DOHH2 (cell line): Measurements from ENCODE around the gene CPA5.

Experiments
- H3F3A ChIP-seq: fragments of 200-600 bp; sonication (generic), shearing (Covaris generic); 2 replicates; pipeline ENCODE4 v1.6.0; 2016; ENCODE audit warnings: antibody characterized with exemption, mild to moderate bottlenecking; ENCODE audit not compliant: control insufficient read depth, insufficient read depth
- H3K27ac ChIP-seq: fragments of 200-600 bp; sonication (generic); 2 replicates; pipeline ENCODE4 v1.5.1; 2014; ENCODE audit warnings: low read depth, mild to moderate bottlenecking, low read length, moderate library complexity
- H3K27me3 ChIP-seq: fragments of 200-600 bp; sonication (generic); 2 replicates; pipeline ENCODE4 v1.6.1; 2014; ENCODE audit warnings: mild to moderate bottlenecking, low read length, mixed read lengths; ENCODE audit not compliant: control insufficient read depth
- H3K36me3 ChIP-seq: fragments of 200-600 bp; sonication (generic); 2 replicates; pipeline ENCODE4 v1.6.1; 2014; ENCODE audit warnings: mild to moderate bottlenecking, low read length, moderate library complexity, mixed read lengths; ENCODE audit not compliant: control insufficient read depth
- H3K4me1 ChIP-seq: fragments of 200-600 bp; sonication (generic); 2 replicates; pipeline ENCODE4 v1.6.1; 2014; ENCODE audit warnings: mild to moderate bottlenecking, low read length, mixed read lengths; ENCODE audit not compliant: control insufficient read depth
- H3K4me2 ChIP-seq: fragments of 200-600 bp; sonication (generic); 2 replicates; pipeline ENCODE4 v1.6.0; 2014; ENCODE audit warnings: mild to moderate bottlenecking, low read length, moderate library complexity
- H3K4me3 ChIP-seq: fragments of 200-600 bp; sonication (generic); 2 replicates; pipeline ENCODE4 v1.5.1; 2014; ENCODE audit warnings: mild to moderate bottlenecking, low read length, mixed read lengths
- H3K79me2 ChIP-seq: fragments of 200-600 bp; sonication (generic); 2 replicates; pipeline ENCODE4 v1.6.1; 2014; ENCODE audit warnings: mild to moderate bottlenecking, low read length, mixed read lengths; ENCODE audit not compliant: control insufficient read depth
- H3K9me2 ChIP-seq: fragments of 200-600 bp; sonication (generic); replicated peaks from 2 replicates; pipeline ENCODE4 v1.6.1; 2014; ENCODE audit warnings: mild to moderate bottlenecking, low read length, mixed read lengths; ENCODE audit not compliant: control insufficient read depth
- H3K9me3 ChIP-seq: fragments of 200-600 bp; sonication (generic); 2 replicates; pipeline ENCODE4 v1.6.1; 2014; ENCODE audit warnings: antibody characterized with exemption, low read length, mixed read lengths; ENCODE audit not compliant: control insufficient read depth, insufficient read depth
- H4K20me1 ChIP-seq: fragments of 200-600 bp; sonication (generic); 2 replicates; pipeline ENCODE4 v1.6.0; 2014; ENCODE audit warnings: low read depth, mild to moderate bottlenecking, antibody characterized with exemption, low read length, moderate library complexity; ENCODE audit not compliant: control insufficient read depth, insufficient read depth
- CTCF ChIP-seq: fragments of 200-600 bp; sonication (generic); IDR thresholded peaks from one replicate; pipeline ENCODE4 v1.5.1; 2014; ENCODE audit warnings: antibody characterized with exemption, mild to moderate bottlenecking, low read depth, low read length; ENCODE audit not compliant: poor library complexity, severe bottlenecking
- EZH2phosphoT487 ChIP-seq: fragments of 200-600 bp; sonication (generic); IDR thresholded peaks from 2 replicates; pipeline ENCODE4 v1.6.1; 2017; ENCODE audit warnings: borderline replicate concordance, mild to moderate bottlenecking, antibody characterized with exemption, low read length, moderate library complexity, mixed read lengths

CPA5 gene

GRCh38 chr7:130369110-130369711, 24.6 kb downstream of the CPA5 start:
- H3K27me3 ChIP-seq, result no peaks in the 10 kb centered on the region
- no peaks in the 10 kb centered on the region for H3K9me2 ChIP-seq
- no peak overlapping the region for H3K4me2 ChIP-seq
- H3F3A ChIP-seq, result no peaks in the 10 kb centered on the region
- H3K27ac ChIP-seq, result no peak overlapping the region
- no peak overlapping the region for H3K4me3 ChIP-seq
- H4K20me1 ChIP-seq, result no peaks in the 10 kb centered on the region
- H3K36me3 ChIP-seq, result no peaks in the 10 kb centered on the region
- no peaks in the 10 kb centered on the region for H3K79me2 ChIP-seq
- H3K9me3 ChIP-seq, result no peaks in the 10 kb centered on the region
- TF ChIP-seq CTCF (no peak), EZH2phosphoT487 (no peak)
- H3K4me1 ChIP-seq, result no peaks in the 10 kb centered on the region

GRCh38 chr7:130369831-130370550, 25.4 kb downstream of the CPA5 start:
- Histone ChIP-seq H3K27me3 (no peaks in the 10 kb centered on the region), H3K9me2 (no peaks in the 10 kb centered on the region), H3K4me3 (no peak overlapping the region), H3K79me2 (no peaks in the 10 kb centered on the region), H4K20me1 (no peaks in the 10 kb centered on the region), H3F3A (no peaks in the 10 kb centered on the region), H3K4me2 (no peak overlapping the region), H3K36me3 (no peaks in the 10 kb centered on the region), H3K4me1 (no peaks in the 10 kb centered on the region), H3K9me3 (no peaks in the 10 kb centered on the region), H3K27ac (no peak overlapping the region)
- TF ChIP-seq CTCF, result no peak

- H3K36me3 ChIP-seq, result no peaks in the 10 kb centered on the region
- H3K4me1 ChIP-seq, result no peaks in the 10 kb centered on the region
- TF ChIP-seq EZH2phosphoT487 (no peak), CTCF (no peak)
Measured at GRCh38 chr7:130371046-130371445, 26.4 kb downstream of the CPA5 start.

More at GRCh38 chr7:130371046-130371445, 26.4 kb downstream of the CPA5 start:
- peaks cover 3% of the 10 kb centered on the region; the same call in 1 of the 2 replicates for H3K9me3 ChIP-seq
- no peak overlapping the region for H3K4me2 ChIP-seq
- no peak overlapping the region for H3K27ac ChIP-seq
- H3F3A ChIP-seq, result no peaks in the 10 kb centered on the region
- no peaks in the 10 kb centered on the region for H3K9me2 ChIP-seq
- H4K20me1 ChIP-seq, result no peaks in the 10 kb centered on the region
- no peaks in the 10 kb centered on the region for H3K79me2 ChIP-seq
- no peak overlapping the region for H3K4me3 ChIP-seq
- no peaks in the 10 kb centered on the region for H3K27me3 ChIP-seq
